22Rv1 (cell line): Measurements from ENCODE around the gene CDCA3.

Experiments
- H3K27ac ChIP-seq: fragments of 450-650 bp; 2 replicates; pipeline ENCODE4 v1.5.1; 2017
- CTCF ChIP-seq: fragments of 450-650 bp; IDR thresholded peaks from 2 replicates; pipeline ENCODE4 v1.5.1; 2017; ENCODE audit warnings: mild to moderate bottlenecking
- ZFX ChIP-seq: fragments of 450-650 bp; IDR thresholded peaks from 2 replicates; pipeline ENCODE4 v1.6.1; 2017; ENCODE audit warnings: antibody characterized with exemption, borderline replicate concordance

CDCA3 gene

GRCh38 chr12:6824901-6825381 is 26.1 kb downstream of the CDCA3 start:
- TF ChIP-seq CTCF (no peak), ZFX (no peak)
- peak overlapping the region; percentile 92 for H3K27ac ChIP-seq

DNA sequence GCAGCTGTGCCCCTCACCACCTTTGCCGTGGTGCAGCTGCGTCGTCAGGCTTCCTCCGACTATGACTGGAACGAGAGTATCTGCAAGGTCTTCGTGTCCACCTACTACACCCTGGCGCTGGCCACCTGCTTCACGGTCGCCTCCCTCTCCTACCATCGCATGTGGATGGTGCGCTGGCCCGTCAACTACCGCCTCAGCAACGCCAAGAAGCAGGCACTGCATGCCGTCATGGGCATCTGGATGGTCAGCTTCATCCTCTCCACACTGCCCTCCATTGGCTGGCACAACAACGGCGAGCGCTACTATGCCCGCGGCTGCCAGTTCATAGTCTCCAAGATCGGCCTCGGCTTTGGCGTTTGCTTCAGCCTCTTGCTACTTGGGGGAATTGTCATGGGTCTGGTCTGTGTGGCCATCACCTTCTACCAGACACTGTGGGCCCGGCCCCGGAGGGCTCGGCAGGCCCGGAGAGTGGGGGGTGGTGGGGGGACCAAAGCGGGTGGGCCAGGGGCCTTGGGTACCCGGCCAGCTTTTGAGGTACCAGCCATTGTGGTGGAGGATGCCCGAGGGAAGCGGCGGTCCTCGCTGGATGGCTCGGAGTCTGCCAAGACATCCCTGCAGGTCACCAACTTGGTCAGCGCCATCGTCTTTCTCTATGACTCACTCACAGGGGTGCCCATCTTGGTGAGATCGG is 26.9 kb downstream of the CDCA3 start:
- no peak for TF ChIP-seq ZFX
- TF ChIP-seq CTCF, result peak; percentile 23; the same call in 1 of the 2 replicates

DNA sequence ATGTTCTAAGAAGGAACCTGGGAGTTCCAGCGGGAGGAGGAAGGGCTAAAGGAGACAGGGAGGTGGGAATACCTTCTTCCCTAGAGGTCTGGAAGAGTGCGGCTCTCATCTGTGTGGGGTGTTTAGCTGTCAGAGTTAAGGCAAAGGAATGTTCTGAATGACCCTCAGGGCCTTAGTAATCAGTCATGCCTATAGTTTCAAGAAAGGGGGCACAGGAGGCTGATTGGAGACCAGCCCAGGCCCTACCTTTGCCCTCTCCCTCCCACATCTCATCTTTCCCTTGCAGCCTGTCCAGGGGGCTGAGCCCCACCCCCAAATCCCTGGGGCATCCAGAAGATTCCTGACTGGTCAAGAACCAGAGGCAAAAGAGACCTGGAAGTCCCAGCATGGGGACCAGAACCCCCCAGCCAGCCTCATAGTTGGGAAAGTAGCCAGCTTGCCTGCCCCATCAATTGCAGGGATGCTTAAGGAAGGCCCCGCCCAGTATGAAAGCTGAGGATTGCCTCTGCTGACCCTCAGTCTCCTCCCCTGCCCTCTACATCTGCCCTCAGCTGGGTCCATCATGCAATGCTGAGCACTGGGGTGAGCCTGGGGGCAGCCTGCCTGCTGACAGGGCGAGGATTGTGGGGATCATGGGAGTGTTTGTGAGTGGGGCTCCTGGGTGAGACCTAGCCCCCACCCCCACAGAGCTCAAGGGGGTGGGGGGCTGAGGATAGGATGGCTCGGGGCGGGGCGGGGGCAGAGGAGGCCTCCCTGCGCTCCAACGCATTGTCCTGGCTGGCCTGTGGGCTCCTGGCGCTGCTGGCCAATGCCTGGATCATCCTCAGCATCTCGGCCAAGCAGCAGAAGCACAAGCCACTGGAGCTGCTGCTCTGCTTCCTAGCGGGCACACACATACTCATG is 27.7 kb downstream of the CDCA3 start:
- TF ChIP-seq CTCF (no peak), ZFX (no peak)
- no peak overlapping the region for H3K27ac ChIP-seq

More for the DNA sequence above, 26.9 kb downstream of the CDCA3 start:
- H3K27ac ChIP-seq, result no peak overlapping the region

DNA sequence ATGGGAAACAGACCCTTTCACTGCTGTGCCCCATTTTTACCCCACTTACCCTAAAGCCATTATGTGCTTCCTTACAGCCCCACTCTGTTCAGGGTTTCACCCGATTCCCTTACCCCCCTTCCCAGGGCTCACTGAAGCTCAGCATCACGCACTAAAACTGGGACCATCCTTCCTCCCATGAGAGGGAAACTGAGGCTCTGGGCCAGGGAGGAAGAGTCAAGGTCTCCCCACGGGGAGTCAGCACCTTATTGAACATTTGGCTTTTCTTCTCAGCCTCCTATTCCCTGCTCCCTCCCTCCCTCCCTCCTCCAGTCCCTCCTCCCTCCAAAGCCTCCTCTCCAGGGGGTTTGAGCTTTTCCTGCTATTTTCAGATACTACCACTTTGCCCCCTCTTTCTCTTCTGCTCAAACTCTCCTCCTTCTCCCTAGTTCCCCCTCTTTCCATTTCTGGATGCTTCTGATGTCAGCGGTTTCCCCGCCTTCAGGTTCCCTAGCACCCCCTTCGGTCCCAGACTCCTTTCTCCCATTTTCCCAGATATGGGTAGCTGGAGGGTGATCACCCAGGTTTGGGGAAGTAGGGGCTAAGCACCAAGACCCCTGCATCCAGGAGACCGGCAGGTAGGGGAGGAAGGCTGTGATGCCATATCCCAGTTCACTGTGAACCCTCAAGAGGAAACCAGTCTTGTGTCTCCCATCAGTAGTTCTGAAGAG is 28.5 kb downstream of the CDCA3 start:
- TF ChIP-seq CTCF, result no peak
- no peak for TF ChIP-seq ZFX
- no peak overlapping the region for H3K27ac ChIP-seq

- H3K27ac ChIP-seq, result peak within 1 kb of the TSS; percentile 59
- no peak for TF ChIP-seq ZFX
- TF ChIP-seq CTCF, result no peak
Observed at GRCh38 chr12:6821591-6822425, 29.3 kb downstream of the CDCA3 start, which contains the start of gene GPR162. Gene GPR162 (plus strand): TSS chr12:6821821. CDS start chr12:6823899, 2,078 bp downstream.

DNA sequence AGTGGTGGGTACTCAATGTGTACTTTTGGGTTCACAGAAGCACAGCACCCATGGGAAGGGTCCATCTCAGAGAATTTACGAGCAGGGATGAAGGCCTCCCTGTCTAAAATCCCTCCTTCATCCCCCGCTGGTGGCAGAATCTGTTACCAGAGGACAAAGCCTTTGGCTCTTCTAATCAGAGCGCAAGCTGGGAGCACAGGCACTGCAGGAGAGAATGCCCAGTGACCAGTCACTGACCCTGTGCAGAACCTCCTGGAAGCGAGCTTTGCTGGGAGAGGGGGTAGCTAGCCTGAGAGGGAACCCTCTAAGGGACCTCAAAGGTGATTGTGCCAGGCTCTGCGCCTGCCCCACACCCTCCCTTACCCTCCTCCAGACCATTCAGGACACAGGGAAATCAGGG is 30.9 kb downstream of the CDCA3 start:
- peak overlapping the region; percentile 59 for H3K27ac ChIP-seq
- no peak for TF ChIP-seq ZFX
- TF ChIP-seq CTCF, result no peak
